Transverse colon (tissue), 3 donors: ENCODE data around the gene POLR3F.

Experiments used
- POLR2A ChIP-seq: fragments of 450-650 bp; IDR thresholded peaks from one replicate; pipeline ENCODE4 v1.6.1; 2016; ENCODE audit warnings: antibody characterized with exemption, mild to moderate bottlenecking, moderate library complexity
- TF ChIP-seq, protein P1 (sequence below), 5 experiments: fragments of 200-600 bp in 3 of 5; fragments of 450-650 bp in 2 of 5; sonication (generic) in 3 of 5; IDR thresholded peaks; 1 replicate in 2 of 5; 2 replicates in 3 of 5; pipeline ENCODE4 v1.5.1; 2016 to 2017; ENCODE audit warnings: antibody characterized with exemption in 5 of 5, inconsistent platforms in 3 of 5, mild to moderate bottlenecking in 2 of 5, moderate library complexity in 1 of 5

DNA sequence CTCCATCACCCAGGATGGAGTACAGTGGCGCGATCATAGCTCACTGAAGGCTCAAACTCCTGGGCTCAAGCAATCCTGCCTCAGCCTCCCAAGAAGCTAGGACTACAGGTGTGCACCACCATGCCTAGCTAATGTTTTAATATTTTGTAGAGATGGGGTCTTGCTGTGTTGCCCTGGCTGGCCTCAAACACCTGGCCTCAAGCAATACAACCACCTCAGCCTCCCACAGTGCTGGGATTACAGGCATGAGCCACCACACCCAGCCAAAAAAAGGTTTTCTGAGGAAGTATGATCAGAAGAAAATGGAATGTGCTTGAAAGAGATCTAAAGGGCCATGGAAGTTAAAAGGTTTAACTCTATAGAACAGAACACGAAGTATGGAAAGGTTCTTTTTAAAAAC is 21.1 kb downstream of the POLR3F start:
- TF ChIP-seq, protein P1, sequence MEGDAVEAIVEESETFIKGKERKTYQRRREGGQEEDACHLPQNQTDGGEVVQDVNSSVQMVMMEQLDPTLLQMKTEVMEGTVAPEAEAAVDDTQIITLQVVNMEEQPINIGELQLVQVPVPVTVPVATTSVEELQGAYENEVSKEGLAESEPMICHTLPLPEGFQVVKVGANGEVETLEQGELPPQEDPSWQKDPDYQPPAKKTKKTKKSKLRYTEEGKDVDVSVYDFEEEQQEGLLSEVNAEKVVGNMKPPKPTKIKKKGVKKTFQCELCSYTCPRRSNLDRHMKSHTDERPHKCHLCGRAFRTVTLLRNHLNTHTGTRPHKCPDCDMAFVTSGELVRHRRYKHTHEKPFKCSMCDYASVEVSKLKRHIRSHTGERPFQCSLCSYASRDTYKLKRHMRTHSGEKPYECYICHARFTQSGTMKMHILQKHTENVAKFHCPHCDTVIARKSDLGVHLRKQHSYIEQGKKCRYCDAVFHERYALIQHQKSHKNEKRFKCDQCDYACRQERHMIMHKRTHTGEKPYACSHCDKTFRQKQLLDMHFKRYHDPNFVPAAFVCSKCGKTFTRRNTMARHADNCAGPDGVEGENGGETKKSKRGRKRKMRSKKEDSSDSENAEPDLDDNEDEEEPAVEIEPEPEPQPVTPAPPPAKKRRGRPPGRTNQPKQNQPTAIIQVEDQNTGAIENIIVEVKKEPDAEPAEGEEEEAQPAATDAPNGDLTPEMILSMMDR (IDR thresholded peaks at IDR 0.05): no peak
- no peak for TF ChIP-seq POLR2A
